ENCODE data around the gene B3GNT4. TPM values are rescaled to one million over a fixed set of nuclear protein-coding genes. Genes with fewer than 3 reads are reported as not detected.
A peak's percentile ranks its signal among the peaks of the same experiment; 100 is the strongest.

B3GNT4 gene
- total and polyA plus RNA-seq, 2 of the 13 experiments (the other 11 are each of a cell fraction or from before 2014, with no cell fraction given): 0.04 to 0.21 TPM

DNA sequence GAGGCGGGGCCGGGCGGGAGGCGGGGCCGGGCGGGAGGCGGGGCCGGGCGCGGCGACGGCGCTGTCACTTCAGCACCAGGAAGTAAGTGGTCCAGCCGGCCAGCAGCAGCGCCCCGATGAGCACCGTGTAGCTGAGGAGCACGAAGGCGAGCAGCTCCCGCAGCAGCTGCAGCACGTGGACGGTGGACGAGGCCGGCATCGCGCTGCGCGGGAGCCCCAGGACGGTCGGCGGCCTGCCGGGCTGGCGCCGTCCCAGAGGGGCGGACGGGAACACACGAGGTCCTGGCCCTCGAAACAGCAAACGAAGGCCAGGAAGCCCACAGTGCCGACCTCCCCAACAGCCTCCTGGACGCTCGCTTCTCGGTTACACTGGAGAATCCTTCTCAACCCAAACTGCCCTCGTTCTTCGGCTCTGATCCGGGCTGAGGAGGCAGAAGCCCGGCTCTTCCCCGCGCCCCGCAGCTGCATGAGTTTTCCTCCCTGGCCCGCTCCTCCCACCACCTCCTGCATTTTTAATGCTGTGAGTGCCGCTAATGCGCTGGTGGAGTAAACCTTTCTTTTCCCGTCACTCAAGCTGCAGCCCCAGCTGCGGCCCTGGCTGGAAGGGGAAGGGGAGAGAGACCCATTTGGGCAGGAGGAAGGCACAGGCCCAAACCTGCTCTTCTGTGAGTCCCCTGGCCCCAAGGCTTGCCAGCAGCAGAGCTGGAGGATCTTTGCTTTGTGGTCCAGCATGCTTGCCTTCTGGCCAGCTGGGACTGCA lies 23.0 kb downstream of the B3GNT4 start (continued):
- TF ChIP-seq, protein P1, sequence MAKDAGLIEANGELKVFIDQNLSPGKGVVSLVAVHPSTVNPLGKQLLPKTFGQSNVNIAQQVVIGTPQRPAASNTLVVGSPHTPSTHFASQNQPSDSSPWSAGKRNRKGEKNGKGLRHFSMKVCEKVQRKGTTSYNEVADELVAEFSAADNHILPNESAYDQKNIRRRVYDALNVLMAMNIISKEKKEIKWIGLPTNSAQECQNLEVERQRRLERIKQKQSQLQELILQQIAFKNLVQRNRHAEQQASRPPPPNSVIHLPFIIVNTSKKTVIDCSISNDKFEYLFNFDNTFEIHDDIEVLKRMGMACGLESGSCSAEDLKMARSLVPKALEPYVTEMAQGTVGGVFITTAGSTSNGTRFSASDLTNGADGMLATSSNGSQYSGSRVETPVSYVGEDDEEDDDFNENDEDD (CRISPR knock-in tag; IDR thresholded peaks at IDR 0.05; ENCODE audit: borderline replicate concordance): peak; percentile 94
- TF ChIP-seq NFIB (CRISPR knock-in tag; IDR thresholded peaks at IDR 0.05; ENCODE audit: borderline replicate concordance): peak; percentile 83; the same call in 1 of the 2 replicates
- TF ChIP-seq ZNF33B (CRISPR knock-in tag; IDR thresholded peaks at IDR 0.05): peak; percentile 35; the same call in 1 of the 2 replicates
- peak; percentile 68; the same call in 1 of the 2 replicates for TF ChIP-seq ETV6 (CRISPR knock-in tag; conservative IDR thresholded peaks at IDR 0.05)
- 0 out of 2 replicates have a peak, but pooled peaks have one; percentile 9 for TF ChIP-seq ZBTB21 (CRISPR knock-in tag; IDR thresholded peaks at IDR 0.05)
- TF ChIP-seq ZNF713 (CRISPR knock-in tag; IDR thresholded peaks at IDR 0.05): 0 out of 2 replicates have a peak, but pooled peaks have one; percentile 57
- TF ChIP-seq ZNF331 (CRISPR knock-in tag; IDR thresholded peaks at IDR 0.05): peak; percentile 83
- peak; percentile 61; the same call in 1 of the 2 replicates for TF ChIP-seq ZNF329 (CRISPR knock-in tag; IDR thresholded peaks at IDR 0.05; ENCODE audit: low read depth)
- peak; percentile 73; the same call in 1 of the 2 replicates for TF ChIP-seq ZBTB1 (CRISPR knock-in tag; IDR thresholded peaks at IDR 0.05; ENCODE audit: borderline replicate concordance)
- TF ChIP-seq, protein P2, sequence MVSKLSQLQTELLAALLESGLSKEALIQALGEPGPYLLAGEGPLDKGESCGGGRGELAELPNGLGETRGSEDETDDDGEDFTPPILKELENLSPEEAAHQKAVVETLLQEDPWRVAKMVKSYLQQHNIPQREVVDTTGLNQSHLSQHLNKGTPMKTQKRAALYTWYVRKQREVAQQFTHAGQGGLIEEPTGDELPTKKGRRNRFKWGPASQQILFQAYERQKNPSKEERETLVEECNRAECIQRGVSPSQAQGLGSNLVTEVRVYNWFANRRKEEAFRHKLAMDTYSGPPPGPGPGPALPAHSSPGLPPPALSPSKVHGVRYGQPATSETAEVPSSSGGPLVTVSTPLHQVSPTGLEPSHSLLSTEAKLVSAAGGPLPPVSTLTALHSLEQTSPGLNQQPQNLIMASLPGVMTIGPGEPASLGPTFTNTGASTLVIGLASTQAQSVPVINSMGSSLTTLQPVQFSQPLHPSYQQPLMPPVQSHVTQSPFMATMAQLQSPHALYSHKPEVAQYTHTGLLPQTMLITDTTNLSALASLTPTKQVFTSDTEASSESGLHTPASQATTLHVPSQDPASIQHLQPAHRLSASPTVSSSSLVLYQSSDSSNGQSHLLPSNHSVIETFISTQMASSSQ (IDR thresholded peaks at IDR 0.05; ENCODE audit: low read depth): no peak
- TF ChIP-seq, protein P2 (CRISPR knock-in tag; IDR thresholded peaks at IDR 0.05; ENCODE audit: borderline replicate concordance): peak; percentile 34; the same call in 1 of the 2 replicates
- peak; percentile 90; the same call in 1 of the 2 replicates for TF ChIP-seq NR1H2 (CRISPR knock-in tag; IDR thresholded peaks at IDR 0.05; ENCODE audit: borderline replicate concordance, low read depth)
- peak; percentile 46; the same call in 1 of the 2 replicates for TF ChIP-seq TOE1 (CRISPR knock-in tag; IDR thresholded peaks at IDR 0.05)
- TF ChIP-seq JUNB (CRISPR knock-in tag; IDR thresholded peaks at IDR 0.05; ENCODE audit: borderline replicate concordance): 0 out of 2 replicates have a peak, but pooled peaks have one; percentile 25
- TF ChIP-seq CC2D1A (CRISPR knock-in tag; IDR thresholded peaks at IDR 0.05): 0 out of 2 replicates have a peak, but pooled peaks have one; percentile 58
- peak; percentile 89; the same call in 1 of the 2 replicates for TF ChIP-seq CCDC6 (CRISPR knock-in tag; IDR thresholded peaks at IDR 0.05)
- TF ChIP-seq JUND (CRISPR knock-in tag; IDR thresholded peaks at IDR 0.05): no peak
- TF ChIP-seq NCOA1 (CRISPR knock-in tag; IDR thresholded peaks at IDR 0.05): peak; percentile 48; the same call in 1 of the 2 replicates
- TF ChIP-seq HNRNPL (IDR thresholded peaks at IDR 0.05; ENCODE audit: low read depth, low read length): no peak
- TF ChIP-seq THAP11 (CRISPR knock-in tag; IDR thresholded peaks at IDR 0.05): no peak
- TF ChIP-seq, protein P3, sequence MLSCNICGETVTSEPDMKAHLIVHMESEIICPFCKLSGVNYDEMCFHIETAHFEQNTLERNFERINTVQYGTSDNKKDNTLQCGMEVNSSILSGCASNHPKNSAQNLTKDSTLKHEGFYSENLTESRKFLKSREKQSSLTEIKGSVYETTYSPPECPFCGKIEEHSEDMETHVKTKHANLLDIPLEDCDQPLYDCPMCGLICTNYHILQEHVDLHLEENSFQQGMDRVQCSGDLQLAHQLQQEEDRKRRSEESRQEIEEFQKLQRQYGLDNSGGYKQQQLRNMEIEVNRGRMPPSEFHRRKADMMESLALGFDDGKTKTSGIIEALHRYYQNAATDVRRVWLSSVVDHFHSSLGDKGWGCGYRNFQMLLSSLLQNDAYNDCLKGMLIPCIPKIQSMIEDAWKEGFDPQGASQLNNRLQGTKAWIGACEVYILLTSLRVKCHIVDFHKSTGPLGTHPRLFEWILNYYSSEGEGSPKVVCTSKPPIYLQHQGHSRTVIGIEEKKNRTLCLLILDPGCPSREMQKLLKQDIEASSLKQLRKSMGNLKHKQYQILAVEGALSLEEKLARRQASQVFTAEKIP (CRISPR knock-in tag; IDR thresholded peaks at IDR 0.05; ENCODE audit: borderline replicate concordance): no peak
- no peak for TF ChIP-seq JARID2 (CRISPR knock-in tag; IDR thresholded peaks at IDR 0.05; ENCODE audit: insufficient replicate concordance)

Data from HepG2 (cell line).